GM13977 (cell line): ENCODE results near the gene POMGNT1.

Experiments
- DNase-seq: peaks from one replicate; pipeline ENCODE4 v3.0.0; 2012; ENCODE audit warnings: low spot score
- in situ Hi-C: fragments of 300-500 bp; cut with MboI; formaldehyde crosslinking; loops from one replicate; pipeline ENCODE4 v1.12.0; 2022; ENCODE audit warnings: low sequenced_read_pairs, low pct_unique_long_range_greater_than_20kb, mixed read lengths, inconsistent platforms; ENCODE audit not compliant: unreplicated experiment
- TF ChIP-seq, protein P1 (sequence below): IDR thresholded peaks from 2 replicates; pipeline ENCODE4 v1.5.1; 2012; ENCODE audit warnings: mild to moderate bottlenecking, control low read depth; ENCODE audit not compliant: insufficient read depth; ENCODE audit errors: extremely low read depth, missing control alignments

POMGNT1 gene

DNA sequence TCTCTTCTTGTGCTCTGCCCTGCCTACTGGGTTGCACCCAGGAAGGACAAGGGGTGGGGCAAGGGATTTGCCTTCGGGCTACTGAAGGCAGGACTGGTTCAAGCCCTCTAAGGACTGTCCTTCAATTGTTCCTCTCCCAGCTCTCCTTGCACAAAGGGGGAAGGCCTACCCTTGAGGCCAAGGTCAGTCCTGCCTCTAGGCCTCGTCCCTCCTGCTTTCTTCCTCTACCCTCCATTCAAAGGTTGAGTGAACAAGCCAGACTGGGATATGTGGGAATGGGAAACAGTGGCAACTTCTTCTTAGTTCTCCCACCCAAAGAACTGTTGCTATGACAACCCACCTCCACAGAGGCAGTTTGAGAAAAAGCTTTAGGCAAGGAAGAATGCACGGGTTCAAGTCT is 7.6 kb upstream of the POMGNT1 start:
- no peak for DNase-seq
- TF ChIP-seq, protein P1, sequence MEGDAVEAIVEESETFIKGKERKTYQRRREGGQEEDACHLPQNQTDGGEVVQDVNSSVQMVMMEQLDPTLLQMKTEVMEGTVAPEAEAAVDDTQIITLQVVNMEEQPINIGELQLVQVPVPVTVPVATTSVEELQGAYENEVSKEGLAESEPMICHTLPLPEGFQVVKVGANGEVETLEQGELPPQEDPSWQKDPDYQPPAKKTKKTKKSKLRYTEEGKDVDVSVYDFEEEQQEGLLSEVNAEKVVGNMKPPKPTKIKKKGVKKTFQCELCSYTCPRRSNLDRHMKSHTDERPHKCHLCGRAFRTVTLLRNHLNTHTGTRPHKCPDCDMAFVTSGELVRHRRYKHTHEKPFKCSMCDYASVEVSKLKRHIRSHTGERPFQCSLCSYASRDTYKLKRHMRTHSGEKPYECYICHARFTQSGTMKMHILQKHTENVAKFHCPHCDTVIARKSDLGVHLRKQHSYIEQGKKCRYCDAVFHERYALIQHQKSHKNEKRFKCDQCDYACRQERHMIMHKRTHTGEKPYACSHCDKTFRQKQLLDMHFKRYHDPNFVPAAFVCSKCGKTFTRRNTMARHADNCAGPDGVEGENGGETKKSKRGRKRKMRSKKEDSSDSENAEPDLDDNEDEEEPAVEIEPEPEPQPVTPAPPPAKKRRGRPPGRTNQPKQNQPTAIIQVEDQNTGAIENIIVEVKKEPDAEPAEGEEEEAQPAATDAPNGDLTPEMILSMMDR: no peak
- in situ Hi-C loops: no loop called here

DNA sequence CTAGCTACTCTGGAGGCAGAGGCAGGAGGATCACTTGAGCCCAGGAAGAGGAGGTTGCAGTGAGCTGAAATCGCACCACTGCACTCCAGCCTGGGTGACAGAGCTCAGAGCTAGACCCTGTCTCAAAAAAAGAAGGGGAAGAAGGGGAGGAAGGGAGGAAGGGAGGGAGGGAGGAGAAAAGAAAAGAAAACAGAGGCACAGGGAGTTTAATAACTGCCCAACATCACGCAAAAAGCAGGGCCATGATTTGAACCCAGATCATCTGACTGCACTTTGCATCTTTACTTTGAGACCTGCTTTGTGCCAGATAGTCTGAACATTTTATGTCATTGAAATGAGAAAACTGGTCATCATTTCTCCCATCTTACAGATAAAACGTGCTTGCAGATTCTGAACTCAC is 6.9 kb upstream of the POMGNT1 start:
- DNase-seq: no peak
- in situ Hi-C loops: no loop called here

DNA sequence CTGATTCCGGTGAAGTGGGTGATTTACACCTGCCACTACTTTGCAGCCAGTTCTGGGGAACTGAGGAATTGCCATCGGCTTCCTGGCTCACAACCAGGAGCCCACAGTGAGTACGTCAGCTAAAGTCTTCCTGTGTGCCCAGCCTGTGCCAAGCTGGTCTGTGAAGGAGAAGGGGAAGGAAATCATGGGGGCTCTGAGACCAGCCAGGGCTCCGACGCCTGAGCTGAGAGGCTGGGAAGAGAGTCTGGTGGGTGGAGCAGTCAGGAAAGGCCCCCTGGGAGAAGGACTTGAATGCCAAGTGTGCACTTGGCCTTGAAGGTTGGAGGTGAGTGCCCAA is 6.1 kb upstream of the POMGNT1 start:
- TF ChIP-seq, protein P1: no peak
- in situ Hi-C loops: no loop called here
- no peak for DNase-seq

More for the DNA sequence above, 6.9 kb upstream of the POMGNT1 start:
- TF ChIP-seq, protein P1: no peak

DNA sequence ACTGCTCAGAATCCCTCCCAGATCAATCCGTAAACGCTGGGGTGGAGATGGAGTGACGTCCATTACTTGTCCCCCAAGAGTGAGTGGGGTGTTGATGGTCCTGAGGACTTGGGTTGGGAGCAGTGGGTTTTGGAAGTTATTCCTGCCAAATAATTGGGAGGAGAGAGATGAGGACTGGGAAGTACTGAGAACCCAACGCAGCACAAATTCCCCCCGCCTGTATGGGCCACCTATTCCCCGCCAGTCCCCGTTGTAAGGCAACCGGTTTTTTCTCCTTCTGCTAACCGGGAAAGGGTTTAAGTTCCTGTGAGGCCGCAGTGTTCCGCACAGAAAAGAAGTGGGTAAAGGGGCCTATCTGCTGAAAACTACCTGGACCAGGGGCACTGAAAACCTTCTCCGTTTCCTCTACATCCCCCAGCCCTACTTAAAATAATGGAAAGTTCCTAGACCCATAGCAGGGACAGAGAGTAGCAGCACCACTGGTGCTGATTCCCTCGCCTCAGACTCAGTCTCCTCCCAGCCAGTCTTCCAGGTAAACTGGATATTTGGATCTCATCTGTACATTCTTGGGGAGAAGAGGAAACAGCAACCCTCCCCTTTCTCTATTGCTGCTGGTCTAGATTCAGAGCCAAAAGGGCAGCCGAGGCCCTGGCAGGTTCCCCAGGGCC is 5.6 kb upstream of the POMGNT1 start:
- TF ChIP-seq, protein P1: no peak
- in situ Hi-C loops: no loop called here
- no peak for DNase-seq

DNA sequence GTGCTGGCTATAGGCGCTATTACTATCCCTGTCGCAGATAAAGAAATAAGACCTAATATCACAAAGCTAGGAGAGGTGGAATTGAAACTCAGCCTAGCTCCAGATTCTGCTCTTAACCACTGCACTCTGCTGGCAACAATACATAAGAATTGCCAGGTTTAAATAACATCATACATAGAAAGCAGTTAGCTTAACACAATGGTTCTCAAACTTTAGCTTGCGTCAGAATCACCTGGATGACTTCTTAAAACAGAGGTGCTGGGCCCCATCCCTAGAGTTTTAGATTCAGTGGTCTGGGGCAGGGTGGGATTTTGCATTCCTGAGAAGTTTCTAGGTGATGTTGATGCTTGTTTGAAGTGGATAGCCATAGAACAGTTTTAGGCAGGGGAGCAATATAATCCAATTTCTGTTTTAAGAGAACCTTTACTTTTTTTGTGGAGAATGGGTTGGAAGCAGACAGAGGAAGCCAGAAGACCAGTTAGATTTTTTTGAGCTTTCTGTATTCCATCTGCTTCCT is 1.1 kb upstream of the POMGNT1 start:
- in situ Hi-C loops: no loop called here
- TF ChIP-seq, protein P1: no peak
- no peak for DNase-seq

DNA sequence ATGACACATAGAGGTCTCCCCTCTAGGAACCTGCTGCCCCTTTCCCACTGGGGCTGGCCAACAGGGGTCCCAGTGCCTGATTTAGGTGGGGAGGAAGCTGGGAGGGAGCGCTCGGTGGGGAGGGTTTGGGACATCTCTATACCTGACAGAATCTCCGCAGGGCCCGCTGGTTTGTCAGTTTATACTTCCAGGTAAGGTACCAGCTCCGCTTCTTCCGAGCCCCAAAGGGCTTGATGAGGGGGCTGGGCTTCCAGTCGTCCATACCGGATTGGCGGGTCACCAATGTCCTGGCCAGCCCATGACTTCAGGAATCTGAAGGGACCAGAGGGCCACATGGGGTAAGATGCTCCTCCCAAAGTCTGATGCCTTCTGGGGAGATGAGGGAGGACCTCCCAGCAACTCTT is 672 bp downstream of the POMGNT1 start:
- TF ChIP-seq, protein P1: no peak
- no peak for DNase-seq
- in situ Hi-C loops: no loop called here

DNA sequence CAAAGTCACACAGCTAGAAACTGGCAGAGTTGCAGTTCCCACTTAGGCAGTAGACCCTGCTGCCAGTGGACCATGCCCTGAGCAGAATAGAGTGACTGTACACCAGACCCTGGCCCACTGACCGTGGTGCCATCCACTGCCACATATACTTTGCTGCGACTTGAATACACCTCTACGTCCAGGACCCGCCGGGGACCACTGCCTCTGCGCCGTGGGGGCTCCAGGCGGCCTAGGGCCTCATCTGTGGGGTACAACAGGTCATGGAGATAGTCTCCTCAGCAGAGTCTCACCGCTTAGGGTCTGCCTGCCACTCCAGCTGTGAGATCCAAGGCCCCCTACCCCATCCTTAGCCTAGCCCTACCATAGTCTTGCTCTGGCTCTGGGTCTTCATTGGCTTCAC is 1.6 kb downstream of the POMGNT1 start:
- in situ Hi-C loops: no loop called here
- DNase-seq: no peak
- TF ChIP-seq, protein P1: no peak
